ENCODE results near the gene IRX1. TPM values are rescaled to one million over a fixed set of nuclear protein-coding genes. Genes with fewer than 3 reads are reported as not detected.

The IRX1 gene
- 1 to 10 TPM in 4 of 10 donors, under 1 TPM in 1, not detected in 5; 0.32 to 2.7 (median 1.6) TPM for total RNA-seq
- under 1 TPM; 0.44 to 0.77 TPM for polyA plus RNA-seq
- long read RNA-seq, donor 1, partial matches to known transcripts: 1 of 3 reads
- long read RNA-seq, donor 1, other reads (novel, unspliced or antisense): 1 of 3 reads
- long read RNA-seq, donor 2, partial matches to known transcripts: 0 of 3 reads
- long read RNA-seq, donor 2, other reads (novel, unspliced or antisense): 0 of 3 reads
- long read RNA-seq, donor 3: 0 reads

DNA sequence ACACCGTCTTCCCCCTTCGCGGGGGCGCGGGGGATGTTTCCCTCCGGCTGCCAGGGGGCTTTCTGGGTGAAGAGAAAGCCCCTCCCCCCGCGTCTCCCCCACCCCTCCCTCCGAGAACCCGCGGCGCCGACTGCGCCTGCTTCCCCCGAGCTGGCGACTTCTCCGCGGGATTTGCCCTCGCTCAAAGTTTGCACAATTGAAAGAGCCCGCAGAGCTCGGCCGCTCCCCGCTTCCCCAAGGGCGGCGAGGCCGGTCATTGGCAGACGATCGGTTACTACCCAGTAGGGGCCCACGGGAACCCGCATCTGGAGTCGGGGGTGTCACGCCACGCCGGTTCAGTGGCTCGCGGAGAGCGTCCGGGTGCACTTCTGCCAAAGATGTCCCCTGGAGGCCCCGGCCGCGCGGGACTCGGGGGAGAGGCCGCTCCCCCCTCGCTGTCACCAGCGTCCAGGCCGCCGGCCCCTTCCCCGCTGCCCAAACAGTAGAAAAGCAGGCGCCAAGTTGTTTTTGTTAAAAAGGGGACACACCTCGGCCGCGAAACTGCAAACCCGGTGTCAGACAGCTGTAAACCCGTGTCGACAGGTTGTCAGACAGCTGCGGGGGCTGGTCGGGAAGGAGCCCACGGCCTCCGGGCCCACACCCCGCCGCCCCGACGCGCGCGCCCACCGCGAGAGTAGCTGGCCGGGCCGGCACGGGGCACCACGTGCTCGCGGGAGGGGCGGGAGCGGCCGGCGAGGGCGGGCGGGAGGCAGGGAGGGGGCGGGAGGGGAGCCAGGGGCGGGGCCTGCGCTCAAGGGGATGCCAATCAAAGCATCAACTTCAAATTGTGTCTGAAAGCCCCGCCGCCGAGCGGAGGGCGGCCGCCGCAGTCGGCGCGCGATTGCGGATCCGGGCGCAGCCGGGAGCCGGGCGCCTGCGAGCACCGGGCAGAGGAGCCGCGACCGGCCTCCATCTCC, at the start of gene IRX1:
IRX1 (plus strand) TSS at position 827 of the 956 bp plus-strand sequence. CDS start 274 bp downstream, outside the sequence.
- intact Hi-C loops (cut with DNase I): no loop called here
- Histone ChIP-seq H3K27me3 (peaks cover 59 to 100% (median 99%) of the 10 kb centered on the region in 7 donors), H3K4me3 (peak within 1 kb of the TSS in 9 of 10 donors; percentile 11 to 38 (median 27)), H3K9me3 (no peaks in the 10 kb centered on the region), H3K4me1 (peaks cover 5 to 32% (median 22%) of the 10 kb centered on the region in 9 donors), H3K36me3 (no peaks in the 10 kb centered on the region), H3K27ac (peak within 1 kb of the TSS in 1 of 10 donors; percentile 13)
- 1% methylated on average over 59 to 106 of the region's 106 CpGs for WGBS, 2 donors
- TF ChIP-seq, protein P1, sequence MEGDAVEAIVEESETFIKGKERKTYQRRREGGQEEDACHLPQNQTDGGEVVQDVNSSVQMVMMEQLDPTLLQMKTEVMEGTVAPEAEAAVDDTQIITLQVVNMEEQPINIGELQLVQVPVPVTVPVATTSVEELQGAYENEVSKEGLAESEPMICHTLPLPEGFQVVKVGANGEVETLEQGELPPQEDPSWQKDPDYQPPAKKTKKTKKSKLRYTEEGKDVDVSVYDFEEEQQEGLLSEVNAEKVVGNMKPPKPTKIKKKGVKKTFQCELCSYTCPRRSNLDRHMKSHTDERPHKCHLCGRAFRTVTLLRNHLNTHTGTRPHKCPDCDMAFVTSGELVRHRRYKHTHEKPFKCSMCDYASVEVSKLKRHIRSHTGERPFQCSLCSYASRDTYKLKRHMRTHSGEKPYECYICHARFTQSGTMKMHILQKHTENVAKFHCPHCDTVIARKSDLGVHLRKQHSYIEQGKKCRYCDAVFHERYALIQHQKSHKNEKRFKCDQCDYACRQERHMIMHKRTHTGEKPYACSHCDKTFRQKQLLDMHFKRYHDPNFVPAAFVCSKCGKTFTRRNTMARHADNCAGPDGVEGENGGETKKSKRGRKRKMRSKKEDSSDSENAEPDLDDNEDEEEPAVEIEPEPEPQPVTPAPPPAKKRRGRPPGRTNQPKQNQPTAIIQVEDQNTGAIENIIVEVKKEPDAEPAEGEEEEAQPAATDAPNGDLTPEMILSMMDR (IDR thresholded peaks at IDR 0.05): no peak
- ATAC-seq: peak in 3 of 8 donors; percentile 35 to 59 (median 40)
- no peak for DNase-seq

DNA sequence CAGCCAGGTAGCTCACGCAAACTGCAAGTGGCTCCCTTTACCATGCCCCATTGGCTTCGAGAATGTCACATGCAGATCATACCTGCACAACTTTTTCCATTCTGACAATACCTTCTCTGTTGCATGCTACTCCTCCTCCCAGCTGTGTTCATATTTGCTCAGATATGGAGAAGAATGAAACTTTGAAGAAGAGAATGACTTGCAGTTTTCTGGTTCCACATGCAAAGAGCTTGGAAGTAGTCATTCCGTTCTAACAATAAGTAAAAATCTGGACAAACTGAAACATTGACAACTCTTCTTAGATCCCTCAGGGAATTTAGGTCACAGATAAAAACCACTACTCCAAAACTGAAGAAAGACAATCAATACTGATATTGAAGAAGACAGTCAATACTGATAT, 49.6 kb upstream of the IRX1 start:
- WGBS, 2 donors: 75 to 89% methylated on average over 3 of the region's 3 CpGs
- ATAC-seq: no peak
- TF ChIP-seq, protein P1 (IDR thresholded peaks at IDR 0.05): no peak

DNA sequence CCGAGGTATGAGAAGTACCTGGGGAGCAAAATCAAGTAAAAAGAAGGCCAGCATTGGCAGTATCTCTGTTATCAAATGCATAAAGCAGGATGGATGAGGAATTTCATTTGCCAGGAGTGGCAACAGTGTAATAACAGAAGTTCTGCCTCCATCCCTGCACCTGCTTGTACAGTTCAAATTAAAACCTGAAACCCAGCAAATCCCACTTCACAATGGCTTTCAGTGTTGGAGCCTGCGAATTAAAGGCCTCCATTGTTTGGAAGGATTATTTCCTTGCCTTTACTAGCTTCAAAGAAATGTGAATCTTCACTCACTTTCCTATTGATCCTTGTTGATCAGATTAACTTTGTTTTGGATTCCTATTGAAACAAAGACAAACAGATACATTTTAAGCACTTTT, 31.5 kb upstream of the IRX1 start:
- Histone ChIP-seq H3K36me3 (no peaks in the 10 kb centered on the region), H3K27me3 (peaks cover 0 to 23% (median 6%) of the 10 kb centered on the region in 7 donors), H3K9me3 (peaks cover 0 to 34% (median 0%) of the 10 kb centered on the region in 11 donors), H3K4me1 (no peaks in the 10 kb centered on the region), H3K27ac (no peak overlapping the region), H3K4me3 (no peak overlapping the region)
- DNase-seq (no peak), ATAC-seq (no peak)
- intact Hi-C loops (cut with DNase I): no loop called here
- 57 to 72% methylated on average over 2 of the region's 2 CpGs for WGBS, 2 donors
- TF ChIP-seq, protein P1 (IDR thresholded peaks at IDR 0.05): no peak

More for the DNA sequence above, 49.6 kb upstream of the IRX1 start:
- no peak overlapping the region for H3K27ac ChIP-seq
- no peak for DNase-seq
- peaks cover 0 to 9% (median 0%) of the 10 kb centered on the region in 11 donors for H3K9me3 ChIP-seq
- no peaks in the 10 kb centered on the region for H3K4me1 ChIP-seq
- no peak overlapping the region for H3K4me3 ChIP-seq
- peaks cover 0 to 11% (median 0%) of the 10 kb centered on the region in 7 donors for H3K27me3 ChIP-seq
- intact Hi-C loops (cut with DNase I): no loop called here
- no peaks in the 10 kb centered on the region for H3K36me3 ChIP-seq

DNA sequence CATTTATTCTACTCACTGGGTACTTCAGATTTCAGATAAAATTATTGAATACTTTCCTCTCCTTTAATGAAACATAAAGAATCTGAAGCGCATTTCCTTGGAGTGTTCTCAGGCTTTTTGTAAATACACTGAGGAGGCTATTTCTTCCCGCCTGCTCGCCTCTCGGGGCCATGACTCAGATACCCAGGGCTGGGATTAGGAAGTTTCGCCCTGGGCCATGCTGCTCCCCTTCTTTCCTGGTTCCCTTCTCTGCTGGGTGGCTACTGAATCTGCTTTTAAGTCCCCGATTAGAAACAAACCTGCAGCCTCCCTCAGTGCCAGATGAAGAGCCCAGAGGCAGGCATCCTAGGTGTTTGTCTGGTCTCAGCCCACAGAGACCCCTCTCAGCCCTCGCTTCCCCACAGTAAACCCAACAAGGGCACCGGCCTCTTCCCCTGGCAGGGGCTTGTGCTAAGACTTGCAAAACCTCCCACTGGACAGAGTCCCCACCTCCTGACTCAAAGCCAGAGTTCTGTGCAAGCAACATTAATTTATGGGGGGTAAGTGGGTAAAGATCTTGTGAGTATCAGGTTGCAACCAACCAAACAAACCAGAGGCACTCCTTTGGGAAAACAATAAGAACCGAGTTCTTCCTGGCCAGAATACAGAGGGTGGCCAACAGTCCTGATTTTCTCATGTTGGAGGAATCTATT, 30.7 kb upstream of the IRX1 start:
- TF ChIP-seq, protein P1 (IDR thresholded peaks at IDR 0.05): no peak
- DNase-seq (no peak), ATAC-seq (no peak)
- WGBS, 2 donors: 76 to 82% methylated on average over 9 of the region's 9 CpGs
- Histone ChIP-seq H3K4me1 (no peaks in the 10 kb centered on the region), H3K36me3 (no peaks in the 10 kb centered on the region), H3K9me3 (peaks cover 0 to 28% (median 0%) of the 10 kb centered on the region in 11 donors), H3K4me3 (no peak overlapping the region), H3K27me3 (peaks cover 0 to 29% (median 13%) of the 10 kb centered on the region in 7 donors), H3K27ac (no peak overlapping the region)
- intact Hi-C loops (cut with DNase I): no loop called here

All from heart right ventricle (tissue), 16 donors.